HT-29 (cell line): ENCODE measurements around the gene DSTYK. TPM values are rescaled to one million over a fixed set of nuclear protein-coding genes. Genes with fewer than 3 reads are reported as not detected.
"Not testable (repeated sequence)": the region's sequence is repeated elsewhere in the genome, so short reads cannot be mapped to it uniquely, and the experiment has no call there.

Source experiments
- DNase-seq: peaks from one replicate; pipeline ENCODE4 v3.0.0-alpha.2; 2015; ENCODE audit warnings: low spot score
- total RNA-seq: library from RNA; depleted of rRNA; stranded (reverse); fragments of >200 nt; shearing (Covaris generic); gene quantifications from 2 replicates; pipeline ENCODE4 v1.2.3, GENCODE V29; 2014

The DSTYK gene
- total RNA-seq, 1 experiment from 2014 or later: 1.7 TPM

DNA sequence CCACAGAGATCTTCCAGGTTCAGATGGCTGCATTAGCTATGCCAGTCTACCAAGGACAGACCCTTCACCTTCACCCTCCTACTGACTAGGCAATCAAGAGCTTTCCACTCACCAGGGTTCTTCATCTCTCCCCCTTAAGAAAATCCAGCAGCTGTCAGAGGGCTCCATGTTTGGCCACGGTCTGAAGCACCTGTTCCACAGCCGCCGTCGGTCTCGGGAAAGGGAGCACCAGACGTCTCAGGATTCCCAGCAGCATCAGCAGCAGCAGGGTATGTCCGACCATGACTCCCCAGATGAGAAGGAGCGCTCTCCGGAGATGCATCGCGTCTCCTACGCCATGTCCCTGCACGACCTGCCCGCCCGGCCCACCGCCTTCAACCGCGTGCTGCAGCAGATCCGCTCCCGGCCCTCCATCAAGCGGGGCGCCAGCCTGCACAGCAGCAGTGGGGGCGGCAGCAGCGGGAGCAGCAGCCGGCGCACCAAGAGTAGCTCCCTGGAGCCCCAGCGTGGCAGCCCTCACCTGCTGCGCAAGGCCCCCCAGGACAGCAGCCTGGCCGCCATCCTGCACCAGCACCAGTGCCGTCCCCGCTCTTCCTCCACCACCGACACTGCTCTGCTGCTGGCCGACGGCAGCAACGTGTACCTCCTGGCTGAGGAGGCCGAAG is 30.0 kb upstream of the DSTYK start:
- DNase-seq: no peak

DNA sequence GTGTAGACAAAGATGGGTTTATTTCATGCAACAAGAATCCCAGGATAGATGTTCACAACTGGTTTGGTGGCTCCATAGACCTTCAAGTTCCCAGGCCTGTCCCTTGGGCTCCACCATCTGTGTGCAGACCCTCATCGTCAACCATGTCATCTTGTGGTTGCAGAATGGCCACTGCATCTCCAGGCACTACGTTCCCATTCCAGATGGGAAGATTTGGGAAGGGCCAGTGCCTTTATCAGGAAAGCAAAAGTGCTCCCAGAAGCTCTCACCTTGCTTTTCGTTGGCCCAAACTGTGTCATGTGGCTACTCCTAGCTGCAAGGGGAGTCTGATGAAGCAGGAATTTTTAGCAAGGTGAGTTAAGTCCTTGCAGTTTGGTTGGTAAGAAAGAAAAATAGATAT is 29.1 kb upstream of the DSTYK start:
- no peak for DNase-seq

DNA sequence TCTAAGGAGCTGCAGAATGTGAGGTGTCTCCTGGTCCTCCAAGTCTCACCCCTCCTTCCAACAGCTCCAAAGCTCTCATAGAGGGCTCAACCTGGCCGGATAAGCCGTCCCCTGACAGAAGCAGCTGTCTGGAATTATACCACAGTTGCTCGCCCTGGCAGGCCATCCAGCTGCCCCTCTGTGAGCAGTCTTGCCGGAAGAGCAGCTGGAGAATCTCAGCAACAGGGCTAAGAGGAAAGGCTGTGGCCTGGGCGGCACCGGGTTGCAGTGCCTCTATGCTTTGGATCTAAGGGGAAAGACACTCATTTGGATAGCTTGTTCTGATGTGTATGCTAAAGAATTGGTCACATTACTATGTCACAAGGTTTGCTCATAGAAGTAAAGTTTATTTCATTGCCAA is 28.6 kb upstream of the DSTYK start:
- DNase-seq: no peak

DNA sequence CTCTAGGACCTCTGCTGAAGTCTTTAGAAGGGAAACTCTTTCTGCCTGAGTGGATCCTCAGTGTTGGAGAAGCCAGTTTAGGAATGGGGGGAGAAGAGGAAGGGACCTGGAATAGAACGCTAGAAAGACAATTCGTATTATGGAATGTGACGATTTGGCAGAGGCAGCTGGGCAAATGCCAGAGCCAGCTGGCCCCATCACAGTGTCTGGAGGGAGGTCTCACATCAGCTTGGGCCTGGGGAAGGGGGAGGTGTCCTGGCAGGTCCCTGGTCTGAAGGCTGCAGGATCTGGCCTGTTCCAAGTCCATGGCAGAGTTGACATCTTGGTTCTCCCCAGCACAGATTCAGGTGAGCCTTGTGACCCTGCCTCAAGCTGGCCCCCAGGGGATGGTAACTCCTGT is 27.6 kb upstream of the DSTYK start:
- DNase-seq: no peak

DNA sequence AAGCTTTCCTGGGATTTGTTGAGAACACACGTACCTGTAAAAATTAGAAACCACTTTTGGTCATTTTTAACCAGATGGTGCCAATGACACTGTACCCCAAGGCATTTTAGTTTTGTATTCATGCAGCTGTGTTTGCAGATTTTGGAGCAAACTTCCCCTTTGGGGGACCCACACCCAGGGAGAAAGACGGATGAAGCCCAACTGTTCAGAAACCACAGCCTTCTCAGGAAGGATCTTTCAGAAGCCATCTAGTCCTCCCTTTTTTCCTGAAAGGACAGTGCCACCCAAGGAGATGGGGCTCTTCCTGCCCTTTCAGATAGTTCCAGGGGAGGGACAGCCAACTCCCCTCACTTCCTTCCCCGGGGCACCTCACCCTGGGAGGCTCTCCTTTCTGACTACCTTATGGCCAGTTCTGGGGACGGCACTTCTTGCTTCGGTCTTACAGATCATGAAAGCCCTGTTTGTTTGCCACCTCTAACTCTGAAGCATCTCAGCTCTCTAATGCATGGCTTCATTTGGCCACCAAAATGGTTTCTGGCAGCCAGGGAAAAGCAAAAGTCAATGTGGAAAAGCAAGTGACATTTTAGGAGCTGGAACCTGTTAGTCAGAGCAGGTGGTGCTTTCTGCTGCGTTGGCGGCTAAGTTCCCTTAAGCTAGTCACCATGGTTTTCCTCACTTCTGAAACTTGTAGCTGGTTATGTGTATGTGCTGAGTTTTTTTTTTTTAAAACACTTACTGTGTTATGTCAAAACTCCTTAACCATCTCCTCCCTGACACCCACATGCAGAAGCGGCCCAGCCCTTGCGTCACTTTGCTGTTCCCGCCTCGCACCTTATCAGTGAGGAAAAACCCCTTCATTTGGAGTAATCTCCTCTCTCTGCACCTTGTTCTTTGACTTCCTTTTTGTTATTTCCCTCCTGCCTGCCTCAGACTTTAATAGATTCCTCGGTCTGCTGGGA is 26.3 kb upstream of the DSTYK start:
- DNase-seq: no peak

DNA sequence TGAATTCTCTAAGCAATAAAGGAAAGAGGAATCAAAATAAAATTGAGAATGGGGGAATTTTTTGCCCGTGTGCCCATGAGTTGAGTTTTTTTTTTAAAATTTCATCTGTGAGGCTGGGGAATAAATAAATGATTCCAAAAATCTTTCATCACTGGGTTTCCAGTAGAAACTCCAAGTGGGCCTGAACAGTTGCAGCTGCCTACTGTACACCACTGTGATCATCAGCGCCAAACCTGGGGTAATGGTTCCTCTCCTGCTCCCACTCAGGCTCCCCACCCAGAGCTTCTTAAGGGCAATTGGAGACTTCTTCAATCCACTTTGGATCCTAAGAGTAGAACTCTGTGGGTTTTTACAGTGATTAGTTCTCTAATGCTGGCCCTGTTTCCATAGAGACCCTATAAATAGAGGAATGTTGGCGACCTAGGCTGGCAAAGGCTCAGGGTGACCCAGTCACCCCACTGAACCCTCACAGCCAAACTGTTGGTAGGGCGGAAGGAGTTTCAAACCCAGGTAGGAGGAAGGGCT is 25.5 kb upstream of the DSTYK start:
- no peak for DNase-seq

DNA sequence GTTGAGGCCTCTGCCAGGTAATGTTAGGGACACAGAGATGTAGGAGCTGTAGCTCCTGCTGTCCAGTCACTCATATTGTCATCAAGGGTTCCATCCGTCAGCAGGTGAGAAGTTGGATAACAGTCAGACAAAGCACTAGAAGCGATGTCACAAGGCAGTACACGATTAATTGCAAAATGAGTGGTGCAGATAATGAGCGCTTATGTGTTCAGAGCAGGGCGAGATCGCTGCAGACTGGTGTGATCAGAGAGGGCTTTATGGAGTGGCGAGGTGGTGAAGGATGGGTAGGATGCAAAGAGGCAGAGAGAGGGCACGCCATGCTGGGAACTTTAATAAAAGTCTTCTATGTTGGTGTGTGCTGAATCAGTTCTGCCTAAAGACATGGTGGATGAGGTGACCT is 25.0 kb upstream of the DSTYK start:
- DNase-seq: no peak

DNA sequence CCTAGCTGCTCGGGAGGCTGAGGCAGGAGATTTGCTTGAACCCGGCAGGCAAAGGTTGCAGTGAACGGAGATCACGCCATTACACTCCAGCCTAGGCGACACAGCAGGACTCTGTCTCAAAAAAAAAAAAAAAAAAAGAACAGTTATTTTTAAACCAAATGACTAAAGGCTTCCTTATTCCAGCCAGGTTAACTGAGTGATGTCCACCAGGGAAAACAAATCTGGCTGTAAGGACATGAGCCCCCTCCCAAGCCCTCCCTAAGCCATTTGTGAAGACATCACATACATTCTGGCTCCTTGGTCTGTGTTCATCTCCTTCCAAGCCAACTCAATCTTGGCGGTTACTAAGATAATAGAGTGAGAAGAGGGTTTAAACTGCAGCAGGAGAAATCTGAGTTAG is 24.4 kb upstream of the DSTYK start:
- DNase-seq: no peak

DNA sequence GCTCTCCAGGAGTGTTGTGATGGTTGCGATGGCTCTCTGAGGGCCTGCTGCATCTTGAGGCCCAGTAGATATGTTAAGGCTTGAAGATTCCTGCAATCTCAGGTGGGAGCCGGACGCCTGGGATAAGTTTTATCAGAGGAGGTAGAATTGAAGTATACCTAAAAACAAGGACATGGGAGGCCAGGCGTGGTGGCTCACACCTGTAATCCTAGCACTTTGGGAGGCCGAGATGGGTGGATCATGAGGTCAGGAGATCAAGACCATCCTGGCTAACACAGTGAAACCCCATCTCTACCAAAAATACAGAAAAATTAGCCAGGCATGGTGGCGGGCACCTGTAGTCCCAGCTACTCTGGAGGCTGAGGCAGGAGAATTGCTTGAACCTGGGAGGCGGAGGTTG is 22.5 kb upstream of the DSTYK start:
- not testable (repeated sequence) for DNase-seq

DNA sequence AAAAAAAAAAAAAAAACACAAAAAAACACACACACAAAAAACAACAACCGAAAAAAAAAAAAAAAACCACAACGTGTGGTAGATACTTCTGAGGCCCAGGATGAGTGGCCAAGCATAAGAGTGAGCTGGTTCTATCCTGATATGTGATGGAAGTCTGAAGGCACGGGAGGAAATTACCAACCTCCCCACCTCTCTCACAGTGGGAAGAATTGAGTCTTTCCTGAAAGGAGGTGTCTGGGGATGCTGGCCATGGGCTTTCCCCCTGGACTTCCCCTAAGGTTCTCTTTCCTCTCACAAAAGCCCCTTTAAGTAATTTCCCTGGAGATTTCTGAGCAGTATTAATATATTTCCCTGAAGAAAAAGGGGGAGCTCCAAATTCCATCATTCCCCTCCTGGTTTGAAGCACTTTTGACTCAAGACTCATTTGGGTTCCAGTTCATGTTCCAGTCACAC is 21.5 kb upstream of the DSTYK start:
- no peak for DNase-seq

DNA sequence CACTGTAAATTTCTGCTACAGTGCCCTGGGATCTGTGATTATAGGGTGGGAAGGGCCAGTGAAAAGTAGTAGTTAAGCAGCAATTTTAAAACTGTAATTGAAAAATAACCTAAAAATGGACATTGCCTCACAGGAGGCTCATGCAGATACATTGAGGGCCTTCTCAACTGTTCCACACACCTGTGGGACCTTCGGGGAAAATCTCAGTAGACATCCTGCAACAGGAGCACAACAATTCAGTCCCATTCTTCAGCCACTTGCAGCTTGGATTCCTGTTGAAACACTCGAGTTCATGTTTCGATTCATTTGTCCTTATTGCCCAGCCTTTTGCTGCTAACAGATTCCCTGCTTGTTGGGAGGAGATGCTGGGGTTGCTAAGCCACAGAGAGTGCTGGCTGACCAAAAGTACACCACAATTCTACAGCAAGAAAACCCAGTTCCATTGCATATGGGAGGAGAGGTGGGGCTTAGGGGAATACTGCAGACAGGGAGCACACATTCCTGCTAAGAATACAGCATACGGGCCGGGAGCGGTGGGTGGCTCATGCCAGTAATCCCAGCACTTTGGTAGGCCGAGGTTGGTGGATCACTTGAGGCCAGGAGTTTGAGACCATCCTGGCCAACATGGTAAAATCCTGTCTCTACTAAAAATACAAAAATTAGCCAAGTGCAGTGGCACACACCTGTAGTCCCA is 20.8 kb upstream of the DSTYK start:
- no peak for DNase-seq

DNA sequence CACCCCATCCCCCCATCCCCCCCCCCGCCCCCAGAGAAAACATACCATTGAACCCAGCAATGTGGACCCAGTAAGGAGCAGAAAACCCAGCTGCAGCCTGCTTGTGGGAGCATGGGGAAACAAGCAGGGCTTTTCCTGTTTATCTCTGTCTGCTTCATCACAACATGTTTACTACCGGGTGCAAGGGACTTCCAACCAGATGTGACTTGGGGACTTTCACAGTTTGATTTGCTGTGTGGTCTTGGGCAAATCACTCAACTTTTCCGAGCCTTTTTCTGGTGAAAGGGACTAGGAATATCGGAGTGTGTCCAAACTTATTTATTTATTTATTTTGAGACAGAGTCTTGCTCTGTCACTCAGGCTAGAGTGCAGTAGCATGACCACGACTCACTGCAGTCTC is 19.5 kb upstream of the DSTYK start:
- no peak for DNase-seq

DNA sequence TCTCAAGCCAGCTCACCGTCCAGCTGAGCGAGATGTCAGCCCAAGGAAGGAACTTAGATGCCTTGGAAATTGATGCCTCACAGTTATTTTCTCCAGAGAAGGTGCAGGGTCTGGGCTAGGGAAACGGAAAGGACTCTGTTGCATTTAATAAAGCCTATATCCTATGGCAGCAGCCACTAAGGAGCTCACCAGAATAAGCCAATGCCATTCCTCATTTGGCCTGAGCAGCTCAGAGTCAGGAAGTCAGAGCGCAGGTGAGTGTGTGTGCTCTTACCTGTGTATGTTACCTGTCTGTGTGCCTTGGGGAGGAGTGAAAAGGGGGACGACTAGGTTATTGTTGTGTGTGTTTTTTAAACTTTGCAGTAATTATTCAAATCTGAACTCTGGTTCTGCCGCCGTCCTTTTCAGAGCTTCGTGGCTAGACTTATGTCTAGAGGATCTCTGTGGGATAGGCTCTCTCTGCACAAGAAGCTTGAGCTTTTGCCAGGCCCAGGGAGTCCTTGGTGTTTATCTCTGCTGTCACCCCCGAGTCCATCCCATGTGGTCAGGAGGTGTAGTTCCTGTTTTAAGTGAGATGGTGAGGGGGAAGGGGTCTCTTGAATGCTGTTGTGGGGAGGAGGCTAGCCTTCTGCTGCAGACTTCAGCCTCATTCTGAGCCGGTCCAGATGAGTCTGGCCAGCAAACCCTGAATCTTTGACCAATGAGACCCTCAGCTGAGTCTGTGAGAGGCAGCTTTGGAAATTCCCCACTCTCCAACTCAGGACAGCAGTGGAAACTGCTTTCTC is 18.6 kb upstream of the DSTYK start:
- no peak for DNase-seq

DNA sequence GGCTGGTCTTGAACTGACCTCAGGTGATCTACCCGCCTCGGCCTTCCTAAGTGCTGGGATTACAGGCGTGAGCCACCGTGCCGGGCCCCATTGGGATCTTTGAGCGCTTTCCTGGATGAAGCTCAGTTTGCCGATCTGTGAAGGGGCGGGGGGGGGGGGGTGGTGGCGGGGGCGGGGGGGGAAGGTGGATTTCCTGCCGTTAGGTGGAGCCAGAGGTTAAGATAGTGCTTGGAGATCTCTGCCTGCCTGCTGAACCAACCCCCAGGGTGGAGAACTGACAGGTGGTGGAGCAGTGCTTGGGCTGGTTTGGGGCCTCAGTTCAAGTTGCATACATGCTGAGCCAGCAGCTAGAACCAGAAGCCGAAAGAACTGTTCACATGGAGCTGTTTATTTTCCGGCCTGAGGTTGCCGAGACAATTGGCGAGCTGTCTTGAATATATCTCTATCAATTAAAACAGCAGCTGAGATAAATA is 17.9 kb upstream of the DSTYK start:
- peak; percentile 62 for DNase-seq

DNA sequence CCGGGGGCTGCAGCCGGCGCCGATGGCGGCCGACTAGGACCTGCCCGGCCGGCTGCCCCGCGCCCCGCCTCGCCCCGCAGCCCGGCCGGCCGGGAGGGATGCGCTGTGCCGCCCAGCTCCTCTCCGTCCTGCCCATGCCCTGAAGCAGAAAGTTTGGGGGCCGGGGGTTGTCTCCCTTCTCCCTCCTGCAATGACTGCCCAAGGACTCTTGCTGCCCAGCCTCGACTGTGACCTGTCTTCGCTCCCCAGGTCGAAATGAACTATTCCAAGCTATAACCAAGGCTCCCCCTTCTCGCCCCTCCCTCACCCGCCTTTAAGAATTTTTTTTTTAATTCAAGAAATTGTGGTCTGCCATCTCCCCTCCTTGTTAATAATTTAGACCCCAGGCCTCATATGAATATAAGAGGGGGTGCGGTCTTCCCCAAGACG is 16.6 kb upstream of the DSTYK start:
- DNase-seq: no peak

DNA sequence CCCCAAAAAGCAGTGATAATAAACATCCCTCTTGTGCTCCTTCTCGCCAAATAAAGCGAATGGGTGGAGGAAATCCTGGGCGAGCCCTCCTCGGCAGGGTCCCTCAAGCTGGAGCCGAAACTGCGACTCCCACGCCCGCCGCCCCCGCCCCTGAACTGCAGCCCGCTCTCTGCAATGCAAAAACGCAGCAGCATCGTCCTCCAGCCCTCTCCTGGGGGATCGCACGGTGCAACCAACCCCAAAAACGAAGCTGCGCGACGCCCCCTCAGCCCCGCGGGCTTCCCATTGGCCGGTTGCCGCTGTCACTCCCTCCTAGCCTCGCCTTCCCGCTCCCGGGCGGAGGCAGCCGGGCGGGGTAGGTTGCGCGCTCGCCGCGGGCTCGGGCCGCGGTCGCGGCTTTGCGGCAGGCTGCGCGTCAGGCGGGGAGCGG is 16.1 kb upstream of the DSTYK start, which contains the start of gene TMCC2:
TMCC2 (plus strand) TSS at position 363 of the 430 bp plus-strand sequence. CDS start 619 bp downstream, outside the sequence.
- DNase-seq: peak; percentile 44

DNA sequence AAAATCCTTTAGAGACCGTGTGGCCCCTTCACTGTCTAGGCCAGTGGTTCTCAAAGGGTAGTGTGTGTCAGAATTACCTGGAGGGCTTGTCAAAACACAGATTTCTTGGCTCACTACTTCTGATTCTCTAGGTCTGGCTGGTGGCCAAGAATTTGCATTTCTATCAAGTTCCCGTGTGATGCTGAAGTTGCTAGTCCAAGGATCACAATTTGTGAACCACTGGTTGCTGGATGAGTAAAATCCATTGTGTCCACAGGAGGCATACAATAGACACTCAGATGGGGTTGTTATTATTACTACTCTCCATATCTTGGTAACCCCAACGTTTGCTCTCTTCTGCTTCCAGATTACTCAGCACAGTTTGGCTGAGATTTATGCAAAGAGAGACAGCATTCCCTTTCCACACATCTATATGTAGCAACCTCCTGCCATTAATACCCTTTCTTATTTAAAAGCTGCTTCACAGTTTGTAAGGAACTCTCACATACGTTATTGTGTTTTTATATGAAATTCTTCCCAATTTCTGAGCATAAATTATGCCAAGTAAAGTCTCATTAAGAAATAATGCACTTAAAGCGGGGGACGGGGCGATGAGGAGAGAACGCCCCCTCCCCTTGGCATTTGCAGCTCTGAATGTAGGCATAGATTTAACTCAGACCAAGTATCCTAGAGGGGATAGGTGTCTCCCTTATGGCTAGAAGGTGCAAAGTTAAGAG is 15.5 kb upstream of the DSTYK start:
- peak; percentile 21 for DNase-seq

DNA sequence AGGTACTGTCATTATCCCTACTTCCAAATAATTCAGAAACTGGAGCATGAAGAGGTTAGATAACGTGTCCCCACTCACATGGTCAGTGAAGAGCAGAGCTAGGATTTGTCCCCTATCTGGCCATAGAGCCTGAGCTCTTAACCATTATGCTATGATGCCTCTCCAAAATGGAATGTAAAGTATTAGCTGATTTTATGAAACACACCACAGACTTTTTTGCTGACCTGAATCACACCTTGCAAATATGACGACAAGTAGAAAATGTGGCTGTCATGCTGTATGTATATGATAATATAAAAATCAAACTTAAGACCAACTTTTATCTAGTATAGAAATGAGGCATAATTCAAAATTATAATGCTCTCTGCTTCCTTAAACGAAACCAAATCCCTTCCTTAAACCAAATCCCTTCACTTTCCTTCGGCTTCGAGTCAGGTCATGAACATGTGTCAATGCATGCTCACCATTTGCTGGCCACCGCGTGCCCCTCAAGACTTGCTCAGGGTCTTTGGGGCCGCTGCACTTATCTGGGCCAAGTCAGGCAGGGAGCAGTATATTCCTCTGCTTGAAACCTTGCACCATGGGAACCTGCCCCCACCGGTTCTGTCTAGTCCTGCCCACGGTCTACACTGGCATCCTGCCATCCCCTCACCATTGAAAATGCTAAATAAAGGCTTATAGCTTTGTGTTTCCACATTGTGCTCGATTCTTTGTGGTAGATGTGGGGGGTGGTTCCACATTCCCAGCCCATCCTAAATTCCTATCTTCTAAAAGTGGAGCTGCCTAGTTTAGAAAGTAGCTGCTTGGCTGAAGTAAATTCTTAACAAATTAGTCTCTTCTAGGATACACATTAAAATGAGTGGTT is 14.6 kb upstream of the DSTYK start:
- no peak for DNase-seq

DNA sequence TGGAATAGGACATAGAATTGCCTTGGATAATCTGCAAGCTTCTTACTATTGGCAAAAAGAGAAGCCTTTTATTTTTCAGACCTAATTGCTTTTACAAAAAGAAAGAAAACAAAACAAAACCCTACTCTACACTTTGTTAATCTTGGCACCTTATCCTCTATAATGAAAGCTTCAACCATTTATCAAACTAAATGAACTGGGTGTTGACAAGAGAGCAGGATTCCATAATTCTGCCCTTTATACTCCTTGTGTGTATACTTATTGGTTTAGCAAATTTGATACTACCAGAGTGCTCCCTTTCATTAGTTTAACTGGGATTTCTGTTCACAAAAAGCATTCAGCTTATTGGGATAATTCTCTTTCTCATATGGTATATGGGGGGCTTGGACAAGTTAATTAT is 13.2 kb upstream of the DSTYK start:
- DNase-seq: no peak
